Fibroblast of lung (primary cell): ENCODE results near the gene CPE.

Source experiments
- EZH2 ChIP-seq: IDR thresholded peaks from 2 replicates; pipeline ENCODE4 v1.5.1; 2012; ENCODE audit warnings: low read length, control low read depth, mild to moderate bottlenecking; ENCODE audit errors: missing control alignments
- TF ChIP-seq, protein P1 (sequence below), 2 donors: IDR thresholded peaks in 1 of 2; conservative IDR thresholded peaks in 1 of 2; 1 replicate in 1 of 2; 2 replicates in 1 of 2; pipeline ENCODE4 v1.5.1; 2011 to 2012; ENCODE audit warnings: low read length in 2 of 2, control low read depth in 1 of 2, inconsistent platforms in 1 of 2, low read depth in 1 of 2, mild to moderate bottlenecking in 1 of 2

DNA sequence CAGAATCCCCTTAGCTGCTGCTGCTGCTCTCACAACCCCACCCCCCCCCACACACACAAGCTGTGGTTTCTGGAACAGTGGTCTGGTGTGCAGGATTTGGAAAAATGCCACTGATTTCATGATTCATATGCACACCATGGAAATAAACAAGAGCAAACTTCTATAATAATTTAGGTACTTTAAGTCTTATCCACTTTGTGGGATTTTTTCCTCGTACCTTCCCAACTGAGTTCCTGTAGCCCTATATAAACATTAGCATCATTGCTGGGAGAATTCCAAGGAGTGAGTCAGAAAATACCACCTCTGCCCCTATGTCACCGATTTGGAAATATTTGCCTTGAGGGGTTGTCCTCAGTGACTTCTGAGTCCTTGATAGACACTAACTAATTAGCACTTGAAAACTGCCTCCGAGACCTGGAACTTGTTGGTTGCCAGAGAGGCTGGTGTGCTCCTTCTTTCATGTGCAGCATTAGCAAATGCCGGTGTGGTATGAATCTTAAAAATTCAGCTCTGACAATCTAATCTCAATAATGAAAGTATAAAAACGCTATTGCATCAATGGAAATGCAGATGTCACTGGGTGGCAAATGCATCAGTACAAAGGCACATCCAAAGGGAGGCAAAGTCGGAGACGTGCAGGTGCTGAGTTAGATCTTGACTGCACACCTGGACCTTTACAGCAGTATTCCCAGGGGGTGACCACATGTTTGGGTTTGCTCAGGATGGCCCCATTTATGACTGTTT is 61.8 kb downstream of the CPE start:
- TF ChIP-seq, protein P1, sequence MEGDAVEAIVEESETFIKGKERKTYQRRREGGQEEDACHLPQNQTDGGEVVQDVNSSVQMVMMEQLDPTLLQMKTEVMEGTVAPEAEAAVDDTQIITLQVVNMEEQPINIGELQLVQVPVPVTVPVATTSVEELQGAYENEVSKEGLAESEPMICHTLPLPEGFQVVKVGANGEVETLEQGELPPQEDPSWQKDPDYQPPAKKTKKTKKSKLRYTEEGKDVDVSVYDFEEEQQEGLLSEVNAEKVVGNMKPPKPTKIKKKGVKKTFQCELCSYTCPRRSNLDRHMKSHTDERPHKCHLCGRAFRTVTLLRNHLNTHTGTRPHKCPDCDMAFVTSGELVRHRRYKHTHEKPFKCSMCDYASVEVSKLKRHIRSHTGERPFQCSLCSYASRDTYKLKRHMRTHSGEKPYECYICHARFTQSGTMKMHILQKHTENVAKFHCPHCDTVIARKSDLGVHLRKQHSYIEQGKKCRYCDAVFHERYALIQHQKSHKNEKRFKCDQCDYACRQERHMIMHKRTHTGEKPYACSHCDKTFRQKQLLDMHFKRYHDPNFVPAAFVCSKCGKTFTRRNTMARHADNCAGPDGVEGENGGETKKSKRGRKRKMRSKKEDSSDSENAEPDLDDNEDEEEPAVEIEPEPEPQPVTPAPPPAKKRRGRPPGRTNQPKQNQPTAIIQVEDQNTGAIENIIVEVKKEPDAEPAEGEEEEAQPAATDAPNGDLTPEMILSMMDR (conservative IDR thresholded peaks at IDR 0.05 in 1 of 2, IDR thresholded peaks at IDR 0.05 in 1 of 2; ENCODE audit: low read depth in 1 of 2, low read length in 2 of 2) = no peak
- no peak for TF ChIP-seq EZH2
